GM21786 (cell line): Measurements from ENCODE around the gene SLC16A7.
A peak's percentile ranks its signal among the peaks of the same experiment; 100 is the strongest.
"Not testable (repeated sequence)": the region's sequence is repeated elsewhere in the genome, so short reads cannot be mapped to it uniquely, and the experiment has no call there.

Experiments used
- ATAC-seq: cut with Tn5 transposase; IDR thresholded peaks from one replicate; pipeline ENCODE4 v1.9.1; 2021; ENCODE audit not compliant: unreplicated experiment

Gene SLC16A7

GRCh38 chr12:59733200-59733599 lies 137.4 kb downstream of the SLC16A7 start:
- no peak for ATAC-seq

GRCh38 chr12:59734371-59734770 lies 138.5 kb downstream of the SLC16A7 start:
- ATAC-seq = no peak

GRCh38 chr12:59735231-59735630 lies 139.4 kb downstream of the SLC16A7 start:
- ATAC-seq = no peak

GRCh38 chr12:59736359-59736758 lies 140.5 kb downstream of the SLC16A7 start:
- no peak for ATAC-seq

DNA sequence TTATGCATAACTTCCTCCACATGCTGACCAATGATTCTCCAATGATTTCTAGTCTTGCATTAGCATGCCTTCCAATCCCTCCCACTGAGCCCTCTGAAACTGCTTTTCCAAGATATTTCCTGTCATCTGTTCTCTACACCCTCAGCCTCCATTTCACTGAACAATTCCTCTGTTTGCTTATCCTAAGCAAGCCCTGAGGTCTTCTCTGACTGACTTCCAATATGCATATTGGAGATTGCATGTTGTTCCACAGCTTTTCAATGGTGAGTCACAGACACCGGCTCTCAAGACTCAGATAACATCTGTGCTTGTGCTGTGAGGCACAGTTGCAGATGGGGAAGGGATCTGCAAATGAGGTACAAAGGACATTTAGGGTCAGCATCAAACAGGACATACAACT lies 141.0 kb downstream of the SLC16A7 start:
- ATAC-seq = no peak

DNA sequence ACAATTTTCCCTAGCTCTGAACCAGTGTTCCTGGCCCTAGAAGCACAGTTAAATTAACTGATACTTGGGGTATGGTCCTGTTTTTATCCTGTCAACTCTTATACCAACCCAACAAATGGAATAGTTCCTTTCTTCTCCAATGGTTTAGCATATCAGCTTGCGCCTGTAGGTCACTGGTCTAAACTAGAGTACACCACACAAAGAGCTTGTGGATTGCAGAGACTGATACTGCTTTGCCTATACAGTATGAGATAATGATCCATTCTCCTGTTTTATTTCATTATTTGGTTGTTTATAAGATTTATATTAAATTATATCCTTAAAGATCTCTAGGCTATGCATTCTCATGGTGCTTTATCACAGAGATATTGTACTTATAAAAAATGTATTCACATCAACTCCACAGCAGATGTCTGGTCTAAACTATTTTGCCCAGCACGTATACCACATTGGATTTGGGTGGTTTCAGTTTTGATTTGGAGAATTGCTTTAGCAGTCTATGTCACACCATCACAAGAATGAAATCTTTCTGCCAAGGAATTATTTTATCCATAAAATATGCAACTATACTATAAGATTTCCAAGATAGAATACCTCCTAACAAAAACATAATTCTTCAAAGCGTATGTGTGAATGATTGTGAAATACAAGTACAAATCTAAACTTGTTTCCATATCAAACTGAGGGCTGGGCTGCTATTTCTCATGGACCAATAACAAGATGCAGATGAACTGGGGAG lies 142.1 kb downstream of the SLC16A7 start:
- ATAC-seq = no peak

DNA sequence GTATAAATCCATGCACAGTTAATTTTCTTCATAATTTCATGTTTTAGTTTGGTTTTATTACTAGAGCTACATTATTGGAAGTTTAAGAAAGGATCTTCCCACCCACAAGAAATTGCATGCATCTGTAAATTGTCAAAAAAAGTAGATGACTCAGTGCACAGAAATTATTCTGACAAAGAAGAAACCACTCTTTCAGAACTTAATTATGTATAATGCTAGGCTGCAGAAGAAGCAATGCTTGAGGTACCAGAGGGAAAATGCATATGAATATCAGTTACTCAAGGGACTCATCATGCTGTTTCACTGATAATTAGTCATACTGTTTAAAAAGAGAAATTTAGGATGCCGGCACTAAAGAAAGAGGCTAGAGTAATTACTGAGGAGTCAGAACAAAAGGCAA lies 147.0 kb downstream of the SLC16A7 start:
- no peak for ATAC-seq

GRCh38 chr12:59744564-59744963 lies 148.7 kb downstream of the SLC16A7 start:
- no peak for ATAC-seq

GRCh38 chr12:59751091-59751490 lies 155.3 kb downstream of the SLC16A7 start:
- ATAC-seq = not testable (repeated sequence)

GRCh38 chr12:59761542-59761941 lies 165.7 kb downstream of the SLC16A7 start:
- ATAC-seq = no peak

DNA sequence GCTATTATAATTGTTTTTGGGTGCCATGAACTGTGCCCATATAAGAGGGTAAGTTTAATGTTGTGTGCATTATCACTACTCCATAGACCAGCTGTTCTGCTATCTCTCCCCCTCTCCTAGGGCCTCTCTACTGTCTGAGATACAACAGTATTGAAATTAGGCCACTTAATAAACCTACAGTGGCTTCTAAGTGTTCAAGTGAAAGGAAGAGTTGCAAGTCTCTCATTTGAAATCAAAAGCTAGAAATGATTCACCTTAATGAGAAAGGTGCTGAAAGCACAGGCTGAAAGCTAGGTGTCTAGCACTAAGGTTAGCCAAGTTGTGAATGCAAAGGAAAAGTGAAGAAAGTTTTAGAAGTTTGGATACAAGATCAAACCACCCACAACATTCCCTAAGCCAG lies 168.0 kb downstream of the SLC16A7 start:
- ATAC-seq = no peak

- ATAC-seq = no peak
Measured at GRCh38 chr12:59768031-59768430, 172.2 kb downstream of the SLC16A7 start.

GRCh38 chr12:59780605-59781135 lies 184.8 kb downstream of the SLC16A7 start:
- peak; percentile 62 for ATAC-seq

DNA sequence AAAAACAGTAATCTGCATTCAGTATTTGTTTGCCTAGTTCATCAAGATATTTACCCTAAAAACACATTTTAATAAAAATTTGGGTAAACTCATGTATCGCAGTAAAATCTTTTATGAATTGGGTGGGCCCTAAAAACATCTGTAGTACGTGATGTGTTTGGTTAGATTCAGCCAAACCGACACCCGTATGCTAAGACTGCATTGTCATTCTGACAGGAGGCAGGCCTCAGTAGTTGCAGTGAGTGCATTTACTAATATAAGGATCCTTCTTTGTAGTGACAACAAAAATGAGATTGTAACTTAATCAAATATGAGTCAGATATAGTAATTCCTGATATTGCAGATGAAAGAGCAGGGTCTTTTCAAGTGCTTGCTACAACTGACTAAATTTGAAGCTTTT lies 191.8 kb downstream of the SLC16A7 start:
- ATAC-seq = no peak

DNA sequence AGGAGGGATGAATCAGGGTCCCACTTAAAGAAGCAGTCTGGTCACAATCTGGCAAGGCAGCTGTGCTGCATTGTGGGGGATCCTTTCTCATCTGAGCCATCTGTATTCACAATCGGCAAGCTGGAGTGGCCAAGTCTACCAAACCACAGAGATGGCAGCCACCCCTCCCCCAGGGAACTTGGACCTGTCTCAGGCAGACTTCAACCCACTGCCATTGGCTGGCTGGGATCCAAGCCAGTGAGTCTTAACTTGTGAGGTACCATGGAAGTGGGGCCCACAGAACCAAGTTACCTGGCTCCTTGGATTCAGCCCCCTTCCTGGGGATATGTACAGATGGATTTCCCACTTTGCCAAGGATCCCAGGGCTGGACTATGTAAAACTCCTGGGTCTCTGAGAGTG lies 196.8 kb downstream of the SLC16A7 start:
- no peak for ATAC-seq

GRCh38 chr12:59803735-59804134 lies 207.9 kb downstream of the SLC16A7 start:
- ATAC-seq = no peak

- ATAC-seq = peak; percentile 83
Measured at GRCh38 chr12:59808317-59808910, 212.6 kb downstream of the SLC16A7 start.

GRCh38 chr12:59811991-59812390 lies 216.2 kb downstream of the SLC16A7 start:
- no peak for ATAC-seq

DNA sequence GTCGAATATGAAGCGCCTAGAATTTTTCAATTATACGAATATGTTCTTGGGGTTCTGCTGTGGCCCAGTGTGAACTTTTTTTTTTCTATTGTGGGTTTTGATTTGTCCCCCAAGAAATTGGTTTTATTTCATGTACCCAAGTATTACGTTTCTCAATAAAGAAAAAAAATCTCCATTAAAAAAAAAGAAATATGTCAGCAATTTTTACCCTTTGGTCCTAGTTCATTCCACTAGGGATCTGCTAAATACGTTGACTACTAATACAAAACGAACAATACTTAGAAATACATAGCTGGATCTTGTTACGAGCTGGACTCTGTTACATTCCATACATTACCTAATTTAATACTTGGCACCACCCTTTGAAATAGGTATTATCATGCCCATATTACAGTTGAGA lies 216.9 kb downstream of the SLC16A7 start:
- no peak for ATAC-seq

DNA sequence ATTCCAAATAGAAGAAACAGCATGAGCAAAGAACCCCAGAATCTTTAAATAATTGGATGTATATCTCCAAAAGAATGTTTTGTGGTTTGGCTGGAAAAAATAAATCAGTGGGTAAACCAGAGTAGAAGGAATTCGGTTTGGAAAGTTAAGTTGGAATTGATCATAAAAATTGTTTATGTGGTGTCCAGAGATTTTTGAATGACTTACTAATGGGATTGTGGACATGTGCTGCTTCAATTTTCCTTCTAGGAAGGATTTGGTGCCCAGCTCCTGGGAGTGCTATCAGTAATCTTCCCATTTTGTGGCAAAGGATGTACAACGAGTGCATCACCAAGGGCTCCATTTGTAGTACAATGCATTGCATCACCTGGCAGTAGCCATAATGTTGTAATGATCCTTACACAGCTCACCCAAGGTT lies 224.8 kb downstream of the SLC16A7 start:
- ATAC-seq = no peak

- ATAC-seq = no peak
Measured at GRCh38 chr12:59823567-59823966, 227.7 kb downstream of the SLC16A7 start.

GRCh38 chr12:59827767-59828166 lies 231.9 kb downstream of the SLC16A7 start:
- no peak for ATAC-seq

GRCh38 chr12:59828521-59828920 lies 232.7 kb downstream of the SLC16A7 start:
- no peak for ATAC-seq
